Panc1 (cell line): ENCODE results near the gene EFTUD2. TPM values are rescaled to one million over a fixed set of nuclear protein-coding genes. Genes with fewer than 3 reads are reported as not detected.

Experiments
- ATAC-seq: fragments of 200-7000 bp; cut with Tn5 transposase; 2 replicates; pipeline ENCODE4 v1.9.1; 2020; ENCODE audit warnings: mild to moderate bottlenecking, moderate library complexity
- BruUV-seq: library from RNA; stranded (reverse); fragments of 400-500 nt; replicated peaks from 2 replicates; lab custom pipeline; 2021; lab: Mats Ljungman, UMichigan
- CTCF ChIA-PET: fragments of 300-600 bp; sonication (Branson Sonifier 250); formaldehyde crosslinking; loops from one replicate; lab custom pipeline; 2022; ENCODE audit warnings: antibody characterized with exemption; lab: Charles Lee
- POLR2A ChIA-PET: fragments of 300-600 bp; sonication (Branson Sonifier 250); formaldehyde crosslinking; loops from one replicate; lab custom pipeline; 2022; ENCODE audit warnings: antibody characterized with exemption; lab: Charles Lee
- DNase-seq: peaks from one replicate; pipeline ENCODE4 v3.0.0-alpha.2; 2010; ENCODE audit warnings: low read depth, low spot score
- H3K27ac ChIP-seq: 2 replicates; pipeline ENCODE4 v1.5.1; 2011; ENCODE audit warnings: mild to moderate bottlenecking, low read length, inconsistent platforms
- H3K27me3 ChIP-seq: fragments of 200-500 bp; sonication (Bioruptor generic); 2 replicates; pipeline ENCODE4 v1.6.0; 2014; ENCODE audit warnings: low read length, inconsistent platforms; ENCODE audit not compliant: control insufficient read depth, insufficient read depth
- H3K36me3 ChIP-seq: fragments of 200-500 bp; sonication (Bioruptor generic); 2 replicates; pipeline ENCODE4 v1.5.1; 2014; ENCODE audit warnings: inconsistent platforms, mild to moderate bottlenecking, low read length, moderate library complexity; ENCODE audit not compliant: control insufficient read depth, insufficient read depth
- H3K4me1 ChIP-seq: 2 replicates; pipeline ENCODE4 v1.5.1; 2011; ENCODE audit warnings: inconsistent platforms, mild to moderate bottlenecking, low read length, moderate library complexity; ENCODE audit not compliant: control insufficient read depth, insufficient read depth
- H3K4me3 ChIP-seq, 2 experiments: 2 replicates each; pipeline ENCODE4 v1.5.1; 2011 to 2012; ENCODE audit warnings: low read depth in 2 of 2, low read length in 2 of 2, mild to moderate bottlenecking in 2 of 2, inconsistent platforms in 1 of 2, moderate library complexity in 1 of 2
- H3K9me3 ChIP-seq: fragments of 200-500 bp; sonication (Bioruptor generic); 2 replicates; pipeline ENCODE4 v1.5.1; 2014; ENCODE audit warnings: low read depth, mild to moderate bottlenecking, inconsistent platforms, low read length, moderate library complexity; ENCODE audit not compliant: control insufficient read depth, insufficient read depth
- POLR2AphosphoS5 ChIP-seq: IDR thresholded peaks from 2 replicates; pipeline ENCODE4 v1.6.1; 2012; ENCODE audit warnings: mild to moderate bottlenecking, low read depth, low read length, moderate library complexity
- REST ChIP-seq, 2 experiments: IDR thresholded peaks; 2 replicates each; pipeline ENCODE4 v1.6.1; 2011 to 2012; ENCODE audit warnings: low read depth in 2 of 2, control low read depth in 1 of 2, low read length in 1 of 2, mild to moderate bottlenecking in 1 of 2, moderate library complexity in 1 of 2; ENCODE audit not compliant: insufficient read depth in 1 of 2
- SIN3A ChIP-seq: IDR thresholded peaks from 2 replicates; pipeline ENCODE4 v1.6.1; 2012; ENCODE audit warnings: low read depth, mild to moderate bottlenecking, low read length, moderate library complexity, borderline replicate concordance; ENCODE audit not compliant: insufficient read depth
- TCF7L2 ChIP-seq: IDR thresholded peaks from 2 replicates; pipeline ENCODE4 v1.6.1; 2011; ENCODE audit warnings: mild to moderate bottlenecking, low read depth, low read length, inconsistent platforms
- in situ Hi-C: cut with HindIII; loops from 2 replicates; pipeline ENCODE4 v1.10.0; 2016; ENCODE audit warnings: low sequenced_read_pairs, low pct_unique_long_range_greater_than_20kb
- intact Hi-C: fragments of 100-400 bp; cut with micrococcal nuclease; formaldehyde crosslinking; loops from one replicate; pipeline ENCODE4 v1.10.0; 2022; ENCODE audit not compliant: unreplicated experiment
- total RNA-seq: library from RNA; stranded (reverse); gene quantifications from one replicate; pipeline ENCODE4 v1.2.1, GENCODE V29; 2021; ENCODE audit not compliant: unreplicated experiment
- TF ChIP-seq, protein P1 (sequence below): fragments of 450-650 bp; IDR thresholded peaks from 2 replicates; pipeline ENCODE4 v1.5.1; 2017; ENCODE audit warnings: mild to moderate bottlenecking

Gene EFTUD2
- total RNA-seq, 1 experiment from 2014 or later = 98.0 TPM

DNA sequence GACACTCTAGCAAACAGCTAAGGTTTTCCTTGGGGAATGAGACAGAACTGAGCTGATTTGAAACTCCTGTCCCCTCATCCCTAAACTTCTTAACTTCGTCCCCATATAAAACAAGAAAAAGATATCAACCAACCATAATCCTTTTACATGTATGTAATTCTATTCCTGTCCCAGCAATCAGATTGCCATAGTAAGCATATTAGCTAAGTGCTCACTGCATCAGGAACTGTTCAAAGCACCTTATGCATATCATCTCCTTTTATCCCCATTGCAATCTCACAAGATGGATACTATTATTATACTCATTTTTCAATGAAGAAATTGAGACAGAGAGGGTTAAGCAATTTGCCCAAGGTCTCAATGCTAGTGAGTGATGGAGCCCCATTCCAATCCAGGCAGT lies 41.5 kb upstream of the EFTUD2 start:
- H3K4me1 ChIP-seq = peaks cover 10% of the 10 kb centered on the region
- POLR2A ChIA-PET = interaction anchor here (0.9 kb wide), 1 partner anchor 26 kb away, joined by 3 read pairs; no protein-coding TSS in a partner anchor
- H3K27ac ChIP-seq = peak overlapping the region; percentile 44; the same call in 1 of the 2 replicates
- no peak overlapping the region for H3K4me3 ChIP-seq
- DNase-seq = no peak
- CTCF ChIA-PET = no interaction called here
- H3K9me3 ChIP-seq = no peaks in the 10 kb centered on the region
- intact Hi-C loops = no loop called here
- H3K27me3 ChIP-seq = no peaks in the 10 kb centered on the region
- in situ Hi-C loops = no loop called here
- BruUV-seq = no TSS peak
- TF ChIP-seq, protein P1, sequence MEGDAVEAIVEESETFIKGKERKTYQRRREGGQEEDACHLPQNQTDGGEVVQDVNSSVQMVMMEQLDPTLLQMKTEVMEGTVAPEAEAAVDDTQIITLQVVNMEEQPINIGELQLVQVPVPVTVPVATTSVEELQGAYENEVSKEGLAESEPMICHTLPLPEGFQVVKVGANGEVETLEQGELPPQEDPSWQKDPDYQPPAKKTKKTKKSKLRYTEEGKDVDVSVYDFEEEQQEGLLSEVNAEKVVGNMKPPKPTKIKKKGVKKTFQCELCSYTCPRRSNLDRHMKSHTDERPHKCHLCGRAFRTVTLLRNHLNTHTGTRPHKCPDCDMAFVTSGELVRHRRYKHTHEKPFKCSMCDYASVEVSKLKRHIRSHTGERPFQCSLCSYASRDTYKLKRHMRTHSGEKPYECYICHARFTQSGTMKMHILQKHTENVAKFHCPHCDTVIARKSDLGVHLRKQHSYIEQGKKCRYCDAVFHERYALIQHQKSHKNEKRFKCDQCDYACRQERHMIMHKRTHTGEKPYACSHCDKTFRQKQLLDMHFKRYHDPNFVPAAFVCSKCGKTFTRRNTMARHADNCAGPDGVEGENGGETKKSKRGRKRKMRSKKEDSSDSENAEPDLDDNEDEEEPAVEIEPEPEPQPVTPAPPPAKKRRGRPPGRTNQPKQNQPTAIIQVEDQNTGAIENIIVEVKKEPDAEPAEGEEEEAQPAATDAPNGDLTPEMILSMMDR = no peak
- H3K36me3 ChIP-seq = no peaks in the 10 kb centered on the region; the same call in 1 of the 2 replicates
- ATAC-seq = 0 out of 2 replicates have a peak, but pooled peaks have one; percentile 40

- intact Hi-C loops (no loop called here), in situ Hi-C loops (no loop called here)
- no peak for DNase-seq
- Histone ChIP-seq H3K4me1 (peaks cover 10% of the 10 kb centered on the region), H3K36me3 (no peaks in the 10 kb centered on the region; the same call in 1 of the 2 replicates), H3K27me3 (no peaks in the 10 kb centered on the region), H3K9me3 (no peaks in the 10 kb centered on the region), H3K4me3 (no peak overlapping the region), H3K27ac (peak overlapping the region; percentile 44; the same call in 1 of the 2 replicates)
- no peak for ATAC-seq
- CTCF ChIA-PET = interaction anchor here (0.6 kb wide), 1 partner anchor 44 kb away, joined by 6 read pairs; no protein-coding TSS in a partner anchor
- TF ChIP-seq, protein P1 = no peak
- TF ChIP-seq REST (IDR thresholded peaks at IDR 0.05; ENCODE audit: insufficient read depth in 1 of 2, low read depth in 2 of 2, low read length in 1 of 2) (no peak), POLR2AphosphoS5 (no peak), TCF7L2 (no peak), SIN3A (no peak)
- POLR2A ChIA-PET = interaction anchor here (0.9 kb wide), 1 partner anchor 26 kb away, joined by 3 read pairs; no protein-coding TSS in a partner anchor
- no TSS peak for BruUV-seq
These were observed 41.1 kb upstream of the EFTUD2 start for GRCh38 chr17:44940317-44940716.
